GM19240 (cell line): ENCODE results near the gene DEFB115.
"Not testable (repeated sequence)": the region's sequence is repeated elsewhere in the genome, so short reads cannot be mapped to it uniquely, and the experiment has no call there.

Experiments
- DNase-seq: peaks from one replicate; pipeline ENCODE4 v3.0.0; 2011; ENCODE audit warnings: low spot score; ENCODE audit not compliant: insufficient read length

DEFB115 gene

GRCh38 chr20:31257364-31257763 is at the start of gene DEFB115:
TSS of gene DEFB115 (plus strand) at chr20:31257664. CDS start at chr20:31257664, 0 bp downstream.
- no peak for DNase-seq

- DNase-seq, result no peak
Observed at GRCh38 chr20:31236953-31237352, 20.5 kb upstream of the DEFB115 start.

GRCh38 chr20:31237763-31238162 is 19.7 kb upstream of the DEFB115 start:
- no peak for DNase-seq

GRCh38 chr20:31239139-31239538 is 18.3 kb upstream of the DEFB115 start:
- no peak for DNase-seq

GRCh38 chr20:31256959-31257358 is 505 bp upstream of the DEFB115 start:
- no peak for DNase-seq

GRCh38 chr20:31260326-31260932 is 3.0 kb downstream of the DEFB115 start:
- DNase-seq, result no peak

GRCh38 chr20:31274441-31274840 is 17.0 kb downstream of the DEFB115 start:
- no peak for DNase-seq

GRCh38 chr20:31278178-31278577 is 20.7 kb downstream of the DEFB115 start:
- DNase-seq, result no peak

- DNase-seq, result not testable (repeated sequence)
Observed at GRCh38 chr20:31284964-31285363, 27.5 kb downstream of the DEFB115 start.

GRCh38 chr20:31308535-31309162 is 51.2 kb downstream of the DEFB115 start, which contains the start of gene DEFB116:
TSS of gene DEFB116 (minus strand) at chr20:31308585. CDS start at chr20:31308585, 0 bp downstream.
- DNase-seq, result no peak
